Measurements from ENCODE around the gene FAM76A. TPM values are rescaled to one million over a fixed set of nuclear protein-coding genes. Genes with fewer than 3 reads are reported as not detected.

Gene FAM76A
- total RNA-seq, 1 donor, result 16.0 TPM

- no peak for DNase-seq (ENCODE audit: low read depth)
- H3K4me3 ChIP-seq (ENCODE audit: low read depth, low read length), result no peak overlapping the region
- TF ChIP-seq CTCF (IDR thresholded peaks at IDR 0.05; ENCODE audit: insufficient read depth, low read depth, low read length), result no peak
Observed at GRCh38 chr1:27710574-27710973, 15.2 kb upstream of the FAM76A start.

GRCh38 chr1:27713139-27713725 is 12.5 kb upstream of the FAM76A start:
- no peak for TF ChIP-seq CTCF (IDR thresholded peaks at IDR 0.05; ENCODE audit: insufficient read depth, low read depth, low read length)
- no peak for DNase-seq (ENCODE audit: low read depth)
- no peak overlapping the region for H3K4me3 ChIP-seq (ENCODE audit: low read depth, low read length)

DNA sequence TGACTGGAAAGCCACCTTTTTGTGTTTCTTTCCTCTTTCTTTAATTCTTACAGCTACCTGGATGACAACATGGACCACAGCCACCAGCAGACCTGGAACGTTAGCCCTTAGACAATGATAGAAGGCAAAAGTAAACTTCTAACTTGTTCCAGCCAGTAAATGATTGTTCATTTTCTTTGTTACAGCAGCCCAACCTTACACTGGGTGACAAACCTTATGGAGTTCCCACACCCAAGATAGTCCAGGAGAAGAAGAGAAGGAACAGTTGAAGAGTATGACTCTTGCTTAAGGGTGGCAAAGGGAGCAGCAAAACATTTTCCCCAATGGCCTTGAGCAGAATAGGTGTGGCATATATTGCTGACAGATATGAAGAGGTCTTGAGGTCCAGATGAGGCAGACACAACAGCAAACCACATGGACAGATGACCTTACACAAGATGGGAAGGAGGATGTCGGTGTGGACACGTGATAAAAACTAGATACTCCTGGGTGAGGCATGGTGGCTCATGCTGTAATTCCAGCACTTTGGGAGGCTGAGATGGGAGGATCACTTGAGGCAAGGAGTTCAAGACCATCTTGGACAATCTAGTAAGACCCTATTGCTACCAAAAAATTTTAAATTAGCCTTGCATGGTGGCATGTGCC is 11.8 kb upstream of the FAM76A start:
- no peak for DNase-seq (ENCODE audit: low read depth)
- H3K4me3 ChIP-seq (ENCODE audit: low read depth, low read length), result no peak overlapping the region
- TF ChIP-seq CTCF (IDR thresholded peaks at IDR 0.05; ENCODE audit: insufficient read depth, low read depth, low read length), result no peak

GRCh38 chr1:27716262-27716895 is 9.4 kb upstream of the FAM76A start:
- no peak overlapping the region for H3K4me3 ChIP-seq (ENCODE audit: low read depth, low read length)
- no peak for TF ChIP-seq CTCF (IDR thresholded peaks at IDR 0.05; ENCODE audit: insufficient read depth, low read depth, low read length)
- DNase-seq (ENCODE audit: low read depth), result no peak

GRCh38 chr1:27719286-27720251 is 6.2 kb upstream of the FAM76A start:
- peak; percentile 54 for TF ChIP-seq CTCF (IDR thresholded peaks at IDR 0.05; ENCODE audit: insufficient read depth, low read depth, low read length)
- DNase-seq (ENCODE audit: low read depth), result peak; percentile 28
- no peak overlapping the region for H3K4me3 ChIP-seq (ENCODE audit: low read depth, low read length)

GRCh38 chr1:27724961-27725373 is 794 bp upstream of the FAM76A start:
- TF ChIP-seq CTCF (IDR thresholded peaks at IDR 0.05; ENCODE audit: insufficient read depth, low read depth, low read length), result no peak
- H3K4me3 ChIP-seq (ENCODE audit: low read depth, low read length), result peak overlapping the region; percentile 59
- no peak for DNase-seq (ENCODE audit: low read depth)

All from fibroblast of villous mesenchyme (primary cell).